HG03108 (cell line): ENCODE measurements around the gene WDR45.

Experiments
- ATAC-seq: cut with Tn5 transposase; IDR thresholded peaks from one replicate; pipeline ENCODE4 v1.9.1; 2021; ENCODE audit warnings: moderate library complexity; ENCODE audit not compliant: unreplicated experiment

Gene WDR45

DNA sequence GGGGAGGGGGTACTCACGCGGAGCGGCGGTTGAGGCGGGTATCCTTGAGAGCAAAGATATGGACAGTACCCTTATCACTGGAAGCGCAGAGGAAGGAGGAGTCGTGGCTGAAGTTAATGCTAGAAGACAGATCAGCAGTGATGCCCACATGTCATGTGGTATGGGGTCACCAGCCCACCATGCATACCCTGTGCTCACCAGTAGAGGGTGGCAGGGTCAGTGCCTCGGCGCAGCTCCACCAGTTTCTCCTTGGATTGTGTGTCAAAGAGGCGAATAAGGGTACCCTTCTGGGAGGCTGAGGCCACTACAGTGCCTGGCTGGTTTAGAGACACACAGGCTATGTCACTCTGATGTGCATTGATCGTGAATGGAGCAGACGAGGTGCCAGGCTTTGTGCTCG is 4.3 kb downstream of the WDR45 start:
- no peak for ATAC-seq

GRCh38 chrX:49073601-49074575 is 5.8 kb downstream of the WDR45 start, which contains the start of gene PRAF2:
PRAF2 (minus strand) TSS chrX:49074002; CDS start chrX:49073987, 15 bp downstream.
- ATAC-seq: peak; percentile 78

- ATAC-seq: no peak
Observed at GRCh38 chrX:49072712-49073095, 7.0 kb downstream of the WDR45 start.

- ATAC-seq: no peak
Observed at GRCh38 chrX:49071877-49072711, 7.6 kb downstream of the WDR45 start.

DNA sequence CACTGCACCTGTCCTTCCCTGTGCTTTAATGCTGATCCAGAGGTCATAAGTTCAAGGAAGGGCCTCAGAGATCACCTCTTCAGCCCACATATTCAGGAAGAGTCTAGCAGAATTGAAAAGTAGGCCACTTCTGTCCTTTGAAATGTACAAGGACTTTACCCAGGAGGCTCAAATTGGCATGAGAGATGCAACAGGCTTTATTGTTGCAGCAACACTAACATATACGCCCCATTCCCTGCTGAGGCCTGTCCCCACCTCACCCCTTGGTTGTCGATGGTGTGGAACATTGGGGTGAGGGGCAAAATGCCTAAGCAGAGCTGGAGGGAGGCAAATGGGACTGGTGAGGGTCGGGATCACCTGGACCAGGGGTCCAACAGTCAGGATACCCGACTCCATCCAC is 8.7 kb downstream of the WDR45 start:
- ATAC-seq: no peak

DNA sequence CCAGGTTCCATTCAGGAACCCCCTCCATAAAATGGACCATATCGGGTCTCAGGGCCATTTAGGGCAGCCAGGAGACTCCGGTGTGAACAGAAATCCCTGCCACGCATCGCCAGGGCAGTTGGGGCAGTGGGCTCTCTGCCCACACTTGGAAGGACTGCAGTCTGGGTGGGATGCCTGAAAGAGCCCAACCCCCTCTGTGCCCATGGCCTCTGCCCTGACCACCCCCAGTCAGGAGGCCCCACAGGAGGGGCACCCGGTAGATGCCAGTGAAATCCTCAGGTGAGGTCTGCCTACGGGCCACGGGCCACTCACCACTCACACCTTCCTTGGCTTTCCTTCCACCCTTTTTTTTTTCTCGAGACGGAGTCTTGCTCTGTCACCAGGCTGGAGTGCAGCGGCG is 10.6 kb downstream of the WDR45 start:
- ATAC-seq: no peak

DNA sequence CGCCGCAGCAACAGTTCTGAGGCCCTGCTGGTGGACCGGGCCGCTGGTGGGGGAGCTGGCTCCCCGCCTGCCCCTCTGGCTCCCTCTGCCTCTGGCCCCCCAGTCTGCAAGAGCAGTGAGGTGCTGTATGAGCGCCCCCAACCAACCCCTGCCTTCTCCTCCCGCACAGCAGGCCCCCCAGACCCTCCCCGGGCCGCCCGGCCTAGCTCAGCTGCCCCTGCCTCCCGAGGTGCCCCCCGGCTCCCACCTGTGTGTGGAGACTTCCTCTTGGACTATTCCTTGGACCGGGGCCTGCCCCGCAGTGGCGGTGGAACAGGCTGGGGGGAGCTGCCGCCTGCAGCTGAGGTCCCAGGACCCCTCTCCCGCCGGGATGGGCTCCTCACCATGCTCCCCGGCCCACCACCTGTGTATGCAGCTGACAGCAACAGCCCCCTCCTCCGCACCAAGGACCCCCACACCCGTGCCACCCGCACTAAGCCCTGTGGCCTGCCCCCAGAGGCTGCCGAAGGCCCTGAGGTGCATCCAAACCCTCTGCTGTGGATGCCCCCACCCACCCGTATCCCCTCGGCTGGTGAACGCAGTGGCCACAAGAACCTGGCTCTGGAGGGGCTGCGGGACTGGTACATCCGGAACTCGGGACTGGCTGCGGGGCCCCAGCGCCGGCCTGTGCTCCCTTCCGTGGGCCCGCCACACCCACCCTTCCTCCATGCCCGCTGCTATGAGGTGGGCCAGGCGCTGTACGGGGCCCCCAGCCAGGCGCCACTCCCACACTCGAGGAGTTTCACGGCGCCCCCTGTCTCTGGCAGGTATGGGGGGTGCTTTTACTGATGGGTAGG is 12.2 kb downstream of the WDR45 start:
- no peak for ATAC-seq

DNA sequence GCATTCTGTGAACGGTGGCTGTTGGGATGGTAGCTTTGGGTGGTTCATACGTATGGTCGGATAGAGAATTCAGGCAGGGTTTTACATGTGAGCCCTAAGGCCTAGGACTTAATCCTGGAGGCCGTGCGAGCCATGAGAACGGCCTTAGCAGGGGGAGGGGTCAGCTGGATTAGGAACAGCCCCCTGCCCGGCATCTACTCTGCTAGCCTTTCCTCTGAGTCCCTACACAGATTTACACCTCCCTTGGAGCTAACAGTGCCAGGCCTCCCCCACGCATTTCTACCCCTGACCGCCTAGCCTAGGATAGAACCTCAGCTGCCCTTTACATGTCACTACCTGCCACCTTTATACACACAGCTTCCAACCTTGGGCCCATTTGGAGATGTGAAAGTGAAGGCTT is 13.0 kb downstream of the WDR45 start:
- no peak for ATAC-seq

DNA sequence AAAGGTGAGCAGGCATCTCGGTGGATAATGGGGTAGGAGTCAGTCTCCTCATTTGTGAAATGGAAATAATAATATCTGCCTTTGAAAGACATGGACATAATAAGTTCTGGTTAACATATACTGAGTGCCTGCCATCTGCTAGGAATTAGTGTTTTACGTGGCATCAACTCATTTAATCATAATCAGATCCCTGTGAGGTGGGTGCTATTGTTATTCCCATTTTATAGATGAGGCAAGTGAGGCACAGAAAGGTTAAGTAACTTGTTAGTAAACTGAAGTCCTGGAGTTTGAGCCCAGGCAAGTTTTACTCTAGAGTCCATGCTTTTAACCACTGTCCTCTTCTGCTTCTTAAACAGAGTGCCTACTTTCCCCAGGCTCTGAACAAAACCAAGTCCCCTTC is 13.4 kb downstream of the WDR45 start:
- no peak for ATAC-seq

- ATAC-seq: no peak
Observed at GRCh38 chrX:49064735-49065134, 15.0 kb downstream of the WDR45 start.

DNA sequence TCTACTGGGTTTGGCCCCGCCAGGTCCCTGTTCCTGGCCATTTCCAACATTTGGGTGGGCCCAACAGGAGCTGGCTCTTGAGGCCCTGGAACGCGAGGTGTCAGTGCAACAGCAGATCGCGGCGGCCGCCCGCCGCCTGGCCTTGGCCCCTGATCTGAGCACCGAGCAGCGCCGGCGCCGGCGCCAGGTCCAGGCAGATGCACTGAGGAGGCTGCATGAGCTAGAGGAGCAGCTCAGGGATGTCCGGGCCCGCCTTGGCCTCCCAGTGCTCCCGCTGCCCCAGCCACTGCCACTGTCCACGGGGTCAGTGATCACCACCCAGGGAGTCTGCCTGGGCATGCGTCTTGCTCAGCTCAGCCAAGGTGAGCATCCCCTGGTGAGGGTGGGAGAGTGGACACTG is 15.4 kb downstream of the WDR45 start:
- no peak for ATAC-seq

DNA sequence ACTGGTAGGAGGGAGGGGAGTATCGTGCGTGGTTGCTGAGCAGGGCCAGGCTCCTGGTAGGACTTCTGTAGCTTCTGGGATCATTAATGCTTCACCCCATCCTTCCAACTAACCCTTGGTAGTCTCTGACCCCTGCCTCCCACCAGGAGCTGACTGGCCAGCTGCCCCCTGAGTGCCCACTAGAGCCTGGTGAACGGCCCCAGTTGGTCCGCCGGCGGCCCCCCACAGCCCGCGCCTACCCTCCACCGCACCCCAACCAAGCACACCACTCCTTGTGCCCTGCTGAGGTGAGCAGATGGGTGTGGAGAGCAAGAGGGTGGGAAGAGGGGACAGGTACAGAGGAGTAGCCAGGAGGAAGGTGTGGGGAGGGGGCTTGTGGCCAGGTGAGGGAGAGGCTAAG is 16.0 kb downstream of the WDR45 start:
- no peak for ATAC-seq

- no peak for ATAC-seq
Observed at GRCh38 chrX:49061916-49062315, 17.8 kb downstream of the WDR45 start.

GRCh38 chrX:49061490-49061889 is 18.2 kb downstream of the WDR45 start:
- ATAC-seq: no peak

- no peak for ATAC-seq
Observed at GRCh38 chrX:49060914-49061313, 18.8 kb downstream of the WDR45 start.

DNA sequence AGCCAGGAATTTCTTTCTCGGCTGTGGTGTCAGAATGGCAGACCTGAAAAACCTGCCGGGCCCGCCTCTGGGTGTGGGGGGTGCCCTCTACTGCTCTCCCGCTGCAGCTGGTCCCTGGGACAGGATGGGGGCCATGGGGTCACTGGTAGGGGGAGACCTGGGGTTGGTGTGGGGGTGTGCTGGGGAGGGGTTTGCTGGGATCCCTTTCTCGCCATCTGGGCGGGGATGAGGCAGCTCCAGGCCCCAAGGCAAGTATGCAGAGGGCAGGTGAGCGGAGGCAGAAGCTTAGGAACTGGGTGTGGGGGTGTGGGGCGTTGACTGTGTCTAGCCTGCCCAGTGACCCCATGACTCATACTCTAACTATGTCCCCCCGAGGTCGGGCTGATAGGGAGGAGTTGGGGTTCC is 20.0 kb downstream of the WDR45 start:
- no peak for ATAC-seq

- no peak for ATAC-seq
Observed at GRCh38 chrX:49059201-49059600, 20.5 kb downstream of the WDR45 start.

DNA sequence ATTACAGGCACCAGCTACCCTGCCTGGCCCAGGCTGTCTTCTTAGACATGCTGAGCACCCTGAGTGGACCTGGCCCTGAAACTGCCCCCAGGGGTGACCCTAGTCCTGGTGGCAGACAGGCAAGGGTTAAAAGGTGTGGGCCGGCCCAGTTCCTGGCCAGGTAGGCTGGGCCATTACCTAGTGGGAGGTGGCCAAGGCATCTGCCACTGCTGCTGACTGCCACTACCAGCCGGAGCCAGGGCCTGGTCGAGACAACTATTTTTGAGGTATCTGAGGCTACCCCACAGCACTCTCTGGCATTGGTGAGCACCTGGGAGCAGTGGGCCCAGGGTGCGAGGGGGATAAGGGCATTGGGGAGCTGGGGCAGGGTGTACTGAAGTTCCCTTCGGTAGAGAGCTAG is 20.9 kb downstream of the WDR45 start, which contains the start of gene CCDC120:
CCDC120 (plus strand) TSS at position 206 of the 400 bp plus-strand sequence. CDS start 3,043 bp downstream, outside the sequence.
- no peak for ATAC-seq

DNA sequence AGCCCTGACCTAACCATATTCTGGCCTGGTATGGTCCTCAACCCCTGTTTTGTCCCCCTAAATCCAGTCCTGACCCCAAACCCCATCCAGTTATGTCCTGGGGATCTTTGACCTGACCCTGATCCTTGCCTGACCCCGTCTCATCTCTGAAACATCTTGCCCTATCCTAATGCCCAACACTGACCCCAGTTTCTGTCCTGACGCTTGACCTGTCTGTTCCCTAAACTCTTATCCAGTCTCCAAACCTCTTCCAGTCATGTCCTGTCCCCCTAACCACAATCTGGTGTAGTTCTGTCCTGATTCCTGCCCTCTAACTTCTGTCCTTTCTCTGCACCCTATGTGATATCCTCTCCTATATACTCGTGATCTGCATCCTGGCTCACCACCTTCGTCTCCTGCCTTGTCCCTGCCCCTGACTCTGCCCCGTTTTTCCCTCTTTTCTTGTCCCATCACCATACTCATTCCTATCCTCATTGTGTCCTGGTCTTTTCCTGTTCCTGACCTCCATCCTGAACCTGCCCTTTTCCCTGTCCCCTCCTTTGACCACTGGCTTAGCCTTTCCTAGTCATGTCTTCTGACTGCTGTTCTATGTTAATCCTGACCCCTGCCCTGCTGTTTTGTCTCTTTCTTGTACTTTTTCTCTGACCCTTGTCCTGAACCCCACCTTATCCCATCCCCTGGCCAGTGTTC is 25.5 kb downstream of the WDR45 start:
- no peak for ATAC-seq
